ENCODE data around the gene MGAT4B.

GRCh38 chr5:179773686-179774040, 33.0 kb downstream of the MGAT4B start:
- TF ChIP-seq POLR2A (IDR thresholded peaks at IDR 0.05) = no peak
- TF ChIP-seq, protein P1, sequence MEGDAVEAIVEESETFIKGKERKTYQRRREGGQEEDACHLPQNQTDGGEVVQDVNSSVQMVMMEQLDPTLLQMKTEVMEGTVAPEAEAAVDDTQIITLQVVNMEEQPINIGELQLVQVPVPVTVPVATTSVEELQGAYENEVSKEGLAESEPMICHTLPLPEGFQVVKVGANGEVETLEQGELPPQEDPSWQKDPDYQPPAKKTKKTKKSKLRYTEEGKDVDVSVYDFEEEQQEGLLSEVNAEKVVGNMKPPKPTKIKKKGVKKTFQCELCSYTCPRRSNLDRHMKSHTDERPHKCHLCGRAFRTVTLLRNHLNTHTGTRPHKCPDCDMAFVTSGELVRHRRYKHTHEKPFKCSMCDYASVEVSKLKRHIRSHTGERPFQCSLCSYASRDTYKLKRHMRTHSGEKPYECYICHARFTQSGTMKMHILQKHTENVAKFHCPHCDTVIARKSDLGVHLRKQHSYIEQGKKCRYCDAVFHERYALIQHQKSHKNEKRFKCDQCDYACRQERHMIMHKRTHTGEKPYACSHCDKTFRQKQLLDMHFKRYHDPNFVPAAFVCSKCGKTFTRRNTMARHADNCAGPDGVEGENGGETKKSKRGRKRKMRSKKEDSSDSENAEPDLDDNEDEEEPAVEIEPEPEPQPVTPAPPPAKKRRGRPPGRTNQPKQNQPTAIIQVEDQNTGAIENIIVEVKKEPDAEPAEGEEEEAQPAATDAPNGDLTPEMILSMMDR (IDR thresholded peaks at IDR 0.05) = no peak
